WTC11 (cell line): ENCODE data around the gene DNAI1.
"Not testable (repeated sequence)": the region's sequence is repeated elsewhere in the genome, so short reads cannot be mapped to it uniquely, and the experiment has no call there.

ENCODE experiments used
- ETV6 ChIP-seq: sonication (generic); formaldehyde crosslinking; IDR thresholded peaks from 2 replicates; pipeline ENCODE4 v1.8.1; 2022; ENCODE audit warnings: mild to moderate bottlenecking, missing genetic modification reagents
- MYBL2 ChIP-seq: sonication (generic); formaldehyde crosslinking; IDR thresholded peaks from 2 replicates; pipeline ENCODE4 v1.8.1; 2023; ENCODE audit warnings: mild to moderate bottlenecking, moderate library complexity, missing genetic modification reagents
- NFATC4 ChIP-seq: fragments of 250-450 bp; sonication (Bioruptor Pico); IDR thresholded peaks from 2 replicates; pipeline ENCODE4 v1.9.0; 2021; ENCODE audit warnings: mild to moderate bottlenecking
- NFYB ChIP-seq: sonication (generic); formaldehyde crosslinking; conservative IDR thresholded peaks from 2 replicates; pipeline ENCODE4 v1.8.0; 2022; ENCODE audit warnings: low read depth, missing genetic modification reagents
- ZBTB21 ChIP-seq: sonication (generic); formaldehyde crosslinking; IDR thresholded peaks from 2 replicates; pipeline ENCODE4 v1.8.1; 2023; ENCODE audit warnings: mild to moderate bottlenecking, missing genetic modification reagents, borderline replicate concordance
- ZNF263 ChIP-seq: sonication (generic); formaldehyde crosslinking; IDR thresholded peaks from 2 replicates; pipeline ENCODE4 v1.8.1; 2022; ENCODE audit warnings: low read depth, mild to moderate bottlenecking, moderate library complexity, missing genetic modification reagents
- ZNF416 ChIP-seq: fragments of 250-450 bp; sonication (Bioruptor Pico); IDR thresholded peaks from 2 replicates; pipeline ENCODE4 v1.9.0; 2021; ENCODE audit warnings: mild to moderate bottlenecking, inconsistent platforms
- TF ChIP-seq, protein P1 (sequence below): fragments of 200-600 bp; IDR thresholded peaks from 2 replicates; pipeline ENCODE4 v1.8.0; 2022; ENCODE audit warnings: antibody characterized with exemption
- TF ChIP-seq, protein P2 (sequence below): sonication (generic); formaldehyde crosslinking; IDR thresholded peaks from 2 replicates; pipeline ENCODE4 v1.8.0; 2022; ENCODE audit warnings: mild to moderate bottlenecking, missing genetic modification reagents
- TF ChIP-seq, protein P3 (sequence below): sonication (generic); formaldehyde crosslinking; IDR thresholded peaks from 2 replicates; pipeline ENCODE4 v1.8.1; 2022; ENCODE audit warnings: missing genetic modification reagents, borderline replicate concordance
- TF ChIP-seq, protein P4 (sequence below): sonication (generic); formaldehyde crosslinking; IDR thresholded peaks from 2 replicates; pipeline ENCODE4 v1.8.0; 2022; ENCODE audit warnings: mild to moderate bottlenecking, missing genetic modification reagents
- TF ChIP-seq, protein P5 (sequence below): sonication (generic); formaldehyde crosslinking; IDR thresholded peaks from 2 replicates; pipeline ENCODE4 v1.8.0; 2023; ENCODE audit warnings: missing genetic modification reagents

DNA sequence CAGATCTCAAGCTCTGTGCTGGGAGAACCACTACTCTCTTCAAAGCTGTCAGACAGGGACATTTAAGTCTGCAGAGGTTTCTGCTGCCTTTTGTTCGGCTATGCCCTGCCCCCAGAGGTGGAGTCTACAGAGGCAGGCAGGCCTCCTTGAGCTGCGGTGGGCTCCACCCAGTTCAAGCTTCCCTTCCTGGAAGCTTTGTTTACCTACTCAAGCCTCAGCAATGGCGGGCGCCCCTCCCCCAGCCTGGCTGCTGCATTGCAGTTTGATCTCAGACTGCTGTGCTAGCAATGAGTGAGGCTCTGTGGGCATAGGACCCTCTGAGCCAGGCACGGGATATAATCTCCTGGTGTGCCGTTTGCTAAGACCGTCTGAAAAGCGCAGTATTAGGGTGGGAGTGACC lies 73.4 kb downstream of the DNAI1 start:
- TF ChIP-seq NFYB, ZNF263, ZBTB21, ZNF416, MYBL2, NFATC4, ETV6 (CRISPR knock-in tag): not testable (repeated sequence)
- TF ChIP-seq, protein P1, sequence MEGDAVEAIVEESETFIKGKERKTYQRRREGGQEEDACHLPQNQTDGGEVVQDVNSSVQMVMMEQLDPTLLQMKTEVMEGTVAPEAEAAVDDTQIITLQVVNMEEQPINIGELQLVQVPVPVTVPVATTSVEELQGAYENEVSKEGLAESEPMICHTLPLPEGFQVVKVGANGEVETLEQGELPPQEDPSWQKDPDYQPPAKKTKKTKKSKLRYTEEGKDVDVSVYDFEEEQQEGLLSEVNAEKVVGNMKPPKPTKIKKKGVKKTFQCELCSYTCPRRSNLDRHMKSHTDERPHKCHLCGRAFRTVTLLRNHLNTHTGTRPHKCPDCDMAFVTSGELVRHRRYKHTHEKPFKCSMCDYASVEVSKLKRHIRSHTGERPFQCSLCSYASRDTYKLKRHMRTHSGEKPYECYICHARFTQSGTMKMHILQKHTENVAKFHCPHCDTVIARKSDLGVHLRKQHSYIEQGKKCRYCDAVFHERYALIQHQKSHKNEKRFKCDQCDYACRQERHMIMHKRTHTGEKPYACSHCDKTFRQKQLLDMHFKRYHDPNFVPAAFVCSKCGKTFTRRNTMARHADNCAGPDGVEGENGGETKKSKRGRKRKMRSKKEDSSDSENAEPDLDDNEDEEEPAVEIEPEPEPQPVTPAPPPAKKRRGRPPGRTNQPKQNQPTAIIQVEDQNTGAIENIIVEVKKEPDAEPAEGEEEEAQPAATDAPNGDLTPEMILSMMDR = not testable (repeated sequence)
- TF ChIP-seq, protein P2, sequence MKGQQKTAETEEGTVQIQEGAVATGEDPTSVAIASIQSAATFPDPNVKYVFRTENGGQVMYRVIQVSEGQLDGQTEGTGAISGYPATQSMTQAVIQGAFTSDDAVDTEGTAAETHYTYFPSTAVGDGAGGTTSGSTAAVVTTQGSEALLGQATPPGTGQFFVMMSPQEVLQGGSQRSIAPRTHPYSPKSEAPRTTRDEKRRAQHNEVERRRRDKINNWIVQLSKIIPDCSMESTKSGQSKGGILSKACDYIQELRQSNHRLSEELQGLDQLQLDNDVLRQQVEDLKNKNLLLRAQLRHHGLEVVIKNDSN (CRISPR knock-in tag) = not testable (repeated sequence)
- TF ChIP-seq, protein P3, sequence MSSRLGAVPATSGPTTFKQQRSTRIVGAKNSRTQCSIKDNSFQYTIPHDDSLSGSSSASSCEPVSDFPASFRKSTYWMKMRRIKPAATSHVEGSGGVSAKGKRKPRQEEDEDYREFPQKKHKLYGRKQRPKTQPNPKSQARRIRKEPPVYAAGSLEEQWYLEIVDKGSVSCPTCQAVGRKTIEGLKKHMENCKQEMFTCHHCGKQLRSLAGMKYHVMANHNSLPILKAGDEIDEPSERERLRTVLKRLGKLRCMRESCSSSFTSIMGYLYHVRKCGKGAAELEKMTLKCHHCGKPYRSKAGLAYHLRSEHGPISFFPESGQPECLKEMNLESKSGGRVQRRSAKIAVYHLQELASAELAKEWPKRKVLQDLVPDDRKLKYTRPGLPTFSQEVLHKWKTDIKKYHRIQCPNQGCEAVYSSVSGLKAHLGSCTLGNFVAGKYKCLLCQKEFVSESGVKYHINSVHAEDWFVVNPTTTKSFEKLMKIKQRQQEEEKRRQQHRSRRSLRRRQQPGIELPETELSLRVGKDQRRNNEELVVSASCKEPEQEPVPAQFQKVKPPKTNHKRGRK = not testable (repeated sequence)
- TF ChIP-seq, protein P4, sequence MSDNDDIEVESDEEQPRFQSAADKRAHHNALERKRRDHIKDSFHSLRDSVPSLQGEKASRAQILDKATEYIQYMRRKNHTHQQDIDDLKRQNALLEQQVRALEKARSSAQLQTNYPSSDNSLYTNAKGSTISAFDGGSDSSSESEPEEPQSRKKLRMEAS (CRISPR knock-in tag) = not testable (repeated sequence)
- TF ChIP-seq, protein P5, sequence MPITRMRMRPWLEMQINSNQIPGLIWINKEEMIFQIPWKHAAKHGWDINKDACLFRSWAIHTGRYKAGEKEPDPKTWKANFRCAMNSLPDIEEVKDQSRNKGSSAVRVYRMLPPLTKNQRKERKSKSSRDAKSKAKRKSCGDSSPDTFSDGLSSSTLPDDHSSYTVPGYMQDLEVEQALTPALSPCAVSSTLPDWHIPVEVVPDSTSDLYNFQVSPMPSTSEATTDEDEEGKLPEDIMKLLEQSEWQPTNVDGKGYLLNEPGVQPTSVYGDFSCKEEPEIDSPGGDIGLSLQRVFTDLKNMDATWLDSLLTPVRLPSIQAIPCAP = not testable (repeated sequence)
